ENCODE data around the gene SLC45A1. TPM values are rescaled to one million over a fixed set of nuclear protein-coding genes. Genes with fewer than 3 reads are reported as not detected.

Gene SLC45A1
- total and polyA plus RNA-seq, 9 of the 15 experiments (the other 6 are each of a cell fraction or from before 2014, with no cell fraction given), result not detected

DNA sequence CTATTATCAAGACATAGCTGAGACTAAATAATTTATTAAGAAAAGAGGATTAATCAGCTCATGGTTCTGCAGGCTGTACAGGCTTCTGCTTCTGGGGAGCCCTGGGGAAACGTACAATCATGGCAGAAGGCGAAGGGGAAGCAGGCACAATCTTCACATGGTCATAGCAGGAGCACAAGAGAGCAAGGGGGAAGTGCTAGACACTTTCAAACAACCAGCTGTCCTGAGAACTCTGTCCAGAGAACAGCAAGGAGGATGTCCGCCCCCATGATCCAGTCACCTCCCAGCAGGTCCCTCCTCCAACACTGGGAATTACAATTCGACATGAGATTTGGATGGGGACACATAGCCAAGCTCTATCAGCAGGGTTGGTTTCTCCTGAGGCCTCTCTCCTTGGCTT, 10.3 kb upstream of the SLC45A1 start:
- Histone ChIP-seq H3K9me1 (ENCODE audit: control insufficient read depth, insufficient read depth, low read length) (no peaks in the 10 kb centered on the region), H3K4me2 (ENCODE audit: insufficient read depth, low read length) (no peak overlapping the region), H3K9ac (ENCODE audit: insufficient read depth in 1 of 2, low read depth in 2 of 2, low read length in 2 of 2) (no peak overlapping the region), H3K4me3 (no peak overlapping the region), H3K36me3 (ENCODE audit: control insufficient read depth, insufficient read depth, low read length) (no peaks in the 10 kb centered on the region), H3K27me3 (ENCODE audit: control insufficient read depth in 2 of 2, insufficient read depth in 2 of 2, low read length in 2 of 2) (peaks cover 20 to 43% of the 10 kb centered on the region in 2 experiments), H2AFZ (ENCODE audit: low read depth, low read length) (no peak overlapping the region), H4K20me1 (replicated peaks; ENCODE audit: control insufficient read depth, insufficient read depth, low read length) (no peaks in the 10 kb centered on the region), H3K9me3 (replicated peaks; ENCODE audit: control insufficient read depth, insufficient read depth, low read depth, low read length) (no peaks in the 10 kb centered on the region), H3K79me2 (ENCODE audit: control insufficient read depth, insufficient read depth, low read length) (no peaks in the 10 kb centered on the region), H3K4me1 (replicated peaks in 1 of 2; ENCODE audit: control insufficient read depth in 2 of 2, insufficient read depth in 2 of 2, low read length in 2 of 2) (no peaks in the 10 kb centered on the region), H3K27ac (ENCODE audit: extremely low read depth, low read depth, low read length) (no peak overlapping the region)
- no peak for FAIRE-seq
- BruUV-seq (replicated peaks), result no TSS peak
- in situ Hi-C loops (cut with MboI), result loop anchor here (25.0 kb wide), 1 partner anchor 645 kb away; no protein-coding TSS in a partner anchor
- POLR2A ChIA-PET, result interaction anchor here (0.6 to 0.9 kb wide), 3 partner anchors 57 to 289 kb away, joined by 3 to 5 read pairs (median 3); no protein-coding TSS in a partner anchor
- no peak for ATAC-seq
- DNase-seq (ENCODE audit: extremely low read depth in 1 of 4, low spot score in 3 of 4), result no peak
- WGBS (ENCODE audit: insufficient coverage, low coverage, missing lambda C conversion rate), result 5% methylated on average over 4 of the region's 4 CpGs
- TF ChIP-seq, protein P1, sequence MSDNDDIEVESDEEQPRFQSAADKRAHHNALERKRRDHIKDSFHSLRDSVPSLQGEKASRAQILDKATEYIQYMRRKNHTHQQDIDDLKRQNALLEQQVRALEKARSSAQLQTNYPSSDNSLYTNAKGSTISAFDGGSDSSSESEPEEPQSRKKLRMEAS (CRISPR knock-in tag; IDR thresholded peaks at IDR 0.05), result no peak
- no peak for TF ChIP-seq RNF2 (IDR thresholded peaks at IDR 0.05)
- TF ChIP-seq ZNF766 (CRISPR knock-in tag; conservative IDR thresholded peaks at IDR 0.05), result no peak
- TF ChIP-seq NR2F6 (CRISPR knock-in tag; IDR thresholded peaks at IDR 0.05), result no peak
- no peak for TF ChIP-seq ZNF445 (CRISPR knock-in tag; IDR thresholded peaks at IDR 0.05; ENCODE audit: low read depth)
- no peak for TF ChIP-seq BRD9 (IDR thresholded peaks at IDR 0.05; ENCODE audit: low read depth, partially characterized antibody)
- intact Hi-C loops (cut with micrococcal nuclease), result no loop called here
- CTCF ChIA-PET (ENCODE audit: low intra/inter-chr PET ratio), result no interaction called here

All from K562 (cell line).